Neural cell (in vitro differentiated cells): ENCODE data around the gene ANGPTL7.

Source experiments
- CTCF ChIP-seq: fragments of 450-650 bp; IDR thresholded peaks from 2 replicates; pipeline ENCODE4 v1.5.1; 2014; ENCODE audit warnings: antibody characterized with exemption, mild to moderate bottlenecking, moderate library complexity; ENCODE audit not compliant: poor library complexity, severe bottlenecking
- EZH2 ChIP-seq: fragments of 200-600, 300-800 bp; shearing (Covaris generic), sonication (generic); IDR thresholded peaks from 2 replicates; pipeline ENCODE4 v1.6.1; 2014; ENCODE audit warnings: antibody characterized with exemption, low read length, borderline replicate concordance, mild to moderate bottlenecking; ENCODE audit not compliant: insufficient read depth, poor library complexity, severe bottlenecking
- POLR2AphosphoS5 ChIP-seq: IDR thresholded peaks from 2 replicates; pipeline ENCODE4 v1.6.1; 2012
- RAD21 ChIP-seq: fragments of 450-650 bp; conservative IDR thresholded peaks from 2 replicates; pipeline ENCODE4 v1.6.1; 2014; ENCODE audit warnings: antibody characterized with exemption, mild to moderate bottlenecking, moderate library complexity
- REST ChIP-seq: IDR thresholded peaks from 2 replicates; pipeline ENCODE4 v1.6.1; 2012; ENCODE audit warnings: borderline replicate concordance
- SMC3 ChIP-seq: fragments of 450-650 bp; conservative IDR thresholded peaks from 2 replicates; pipeline ENCODE4 v1.6.1; 2014; ENCODE audit warnings: antibody characterized with exemption, mild to moderate bottlenecking, moderate library complexity; ENCODE audit not compliant: poor library complexity

GRCh38 chr1:11178021-11179015 lies 10.8 kb upstream of the ANGPTL7 start:
- TF ChIP-seq POLR2AphosphoS5, result peak; percentile 88
- TF ChIP-seq EZH2, result no peak
- TF ChIP-seq SMC3, result no peak
- TF ChIP-seq RAD21, result peak; percentile 9
- TF ChIP-seq REST, result no peak
- no peak for TF ChIP-seq CTCF
